Glutamatergic neuron (in vitro differentiated cells): ENCODE measurements around the gene EIF1B. TPM values are rescaled to one million over a fixed set of nuclear protein-coding genes. Genes with fewer than 3 reads are reported as not detected.
A peak's percentile ranks its signal among the peaks of the same experiment; 100 is the strongest.

Experiments
- DNase-seq: peaks from one replicate; pipeline ENCODE4 v3.0.0; 2022
- H3K27ac Mint-ChIP-seq: one replicate; pipeline ENCODE4 v1.8.0; 2020; ENCODE audit warnings: mild to moderate bottlenecking, mixed read lengths, inconsistent platforms; ENCODE audit not compliant: unreplicated experiment
- H3K27me3 Mint-ChIP-seq: one replicate; pipeline ENCODE4 v1.8.0; 2020; ENCODE audit warnings: mild to moderate bottlenecking, moderate library complexity, mixed read lengths, inconsistent platforms; ENCODE audit not compliant: unreplicated experiment
- H3K36me3 Mint-ChIP-seq: one replicate; pipeline ENCODE4 v1.8.0; 2020; ENCODE audit warnings: mild to moderate bottlenecking, mixed read lengths, inconsistent platforms; ENCODE audit not compliant: unreplicated experiment
- H3K4me1 Mint-ChIP-seq: one replicate; pipeline ENCODE4 v1.8.0; 2020; ENCODE audit warnings: mild to moderate bottlenecking, low read depth, mixed read lengths, inconsistent platforms; ENCODE audit not compliant: unreplicated experiment
- H3K4me3 Mint-ChIP-seq: one replicate; pipeline ENCODE4 v1.8.0; 2020; ENCODE audit warnings: mild to moderate bottlenecking, mixed read lengths, inconsistent platforms; ENCODE audit not compliant: unreplicated experiment
- H3K9me3 Mint-ChIP-seq: one replicate; pipeline ENCODE4 v1.8.0; 2020; ENCODE audit warnings: mild to moderate bottlenecking, moderate library complexity, mixed read lengths, inconsistent platforms; ENCODE audit not compliant: unreplicated experiment
- CTCF ChIP-seq: fragments of 200-600 bp; sonication (generic); IDR thresholded peaks from one replicate; pipeline ENCODE4 v1.5.0; 2021; ENCODE audit not compliant: partially characterized antibody, unreplicated experiment
- total RNA-seq: library from RNA; stranded (reverse); fragmentation: NEBNext Ultra II Directional; extraction: Animal tissue kit (Norgen Biotek cat#: 25700); gene quantifications from one replicate; pipeline ENCODE4 v1.2.1, GENCODE V29; 2021; ENCODE audit not compliant: unreplicated experiment

EIF1B gene
- total RNA-seq, 1 donor from 2014 or later = 130 TPM

DNA sequence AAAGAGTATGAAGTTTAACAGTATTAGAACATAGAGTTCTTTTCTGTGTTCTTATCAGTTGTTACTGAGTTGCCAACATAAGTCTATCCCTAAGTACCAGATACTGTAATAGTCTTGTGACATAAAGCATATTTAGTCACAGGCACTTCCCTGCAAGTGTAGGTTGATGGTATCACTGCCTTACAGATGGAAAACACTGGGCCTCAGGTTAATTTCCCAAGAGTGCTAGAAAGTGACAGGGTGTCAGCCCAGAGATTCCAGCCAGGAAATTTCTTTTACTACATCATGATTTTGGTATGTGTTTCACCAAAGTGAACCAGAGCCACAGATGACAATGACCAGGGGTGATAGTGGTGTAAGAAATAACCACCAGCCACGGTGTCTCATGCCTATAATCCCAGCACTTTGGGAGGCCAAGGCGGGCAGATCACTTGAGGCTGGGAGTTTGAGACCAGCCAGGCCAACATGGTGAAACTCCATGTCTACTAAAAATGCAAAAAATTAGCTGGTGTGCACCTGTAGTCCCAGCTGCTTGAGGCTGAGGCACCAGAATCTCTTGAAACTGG, 3.2 kb downstream of the EIF1B start:
- no peak for DNase-seq
- no peak for TF ChIP-seq CTCF
- Mint-ChIP-seq H3K27ac (no peak overlapping the region), H3K9me3 (peaks cover 7% of the 10 kb centered on the region), H3K27me3 (peaks cover 3% of the 10 kb centered on the region), H3K36me3 (no peaks in the 10 kb centered on the region), H3K4me1 (peaks cover 7% of the 10 kb centered on the region), H3K4me3 (no peak overlapping the region)

- no peak for TF ChIP-seq CTCF
- Mint-ChIP-seq H3K36me3 (no peaks in the 10 kb centered on the region), H3K4me3 (no peak overlapping the region), H3K27ac (no peak overlapping the region), H3K4me1 (peaks cover 4% of the 10 kb centered on the region), H3K27me3 (peaks cover 3% of the 10 kb centered on the region), H3K9me3 (peaks cover 5% of the 10 kb centered on the region)
- no peak for DNase-seq
These were observed 4.7 kb downstream of the EIF1B start for GRCh38 chr3:40313975-40314860.

- H3K27me3 Mint-ChIP-seq = no peaks in the 10 kb centered on the region
- peak; percentile 85 for TF ChIP-seq CTCF
- DNase-seq = no peak
- no peak overlapping the region for H3K4me3 Mint-ChIP-seq
- H3K27ac Mint-ChIP-seq = no peak overlapping the region
- H3K36me3 Mint-ChIP-seq = no peaks in the 10 kb centered on the region
- H3K4me1 Mint-ChIP-seq = no peaks in the 10 kb centered on the region
- H3K9me3 Mint-ChIP-seq = no peaks in the 10 kb centered on the region
These were observed 7.8 kb downstream of the EIF1B start for GRCh38 chr3:40317061-40317855.

DNA sequence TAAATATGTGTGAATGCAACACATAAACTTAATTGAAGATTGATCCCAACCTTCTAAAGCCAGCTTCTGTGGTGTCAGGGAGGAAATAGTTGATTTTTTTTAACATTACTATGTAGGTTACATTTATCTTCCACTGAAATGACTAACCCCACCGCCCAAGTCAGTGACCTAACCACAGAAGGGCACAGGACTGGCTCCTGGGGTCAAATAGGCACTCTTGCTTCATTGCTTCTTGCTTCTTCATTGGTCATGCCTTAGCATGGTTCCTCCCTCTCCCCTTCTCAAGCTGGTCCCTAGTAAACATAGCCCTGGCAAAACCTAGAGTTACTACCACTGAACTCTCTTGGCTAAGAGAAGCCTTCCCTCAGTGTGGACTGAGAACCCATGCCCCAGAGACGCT, 12.3 kb downstream of the EIF1B start:
- no peak for DNase-seq
- no peak for TF ChIP-seq CTCF
- H3K4me1 Mint-ChIP-seq = no peaks in the 10 kb centered on the region
- H3K27me3 Mint-ChIP-seq = no peaks in the 10 kb centered on the region
- no peak overlapping the region for H3K27ac Mint-ChIP-seq
- H3K4me3 Mint-ChIP-seq = no peak overlapping the region
- no peaks in the 10 kb centered on the region for H3K36me3 Mint-ChIP-seq
- H3K9me3 Mint-ChIP-seq = no peaks in the 10 kb centered on the region
